ENCODE results near the gene IQGAP2.

Gene IQGAP2

GRCh38 chr5:76477571-76477970 lies 74.5 kb downstream of the IQGAP2 start:
- DNase-seq (ENCODE audit: low read depth): no peak

- no peak for DNase-seq (ENCODE audit: low read depth)
These were observed 76.2 kb downstream of the IQGAP2 start for GRCh38 chr5:76479281-76479680.

DNA sequence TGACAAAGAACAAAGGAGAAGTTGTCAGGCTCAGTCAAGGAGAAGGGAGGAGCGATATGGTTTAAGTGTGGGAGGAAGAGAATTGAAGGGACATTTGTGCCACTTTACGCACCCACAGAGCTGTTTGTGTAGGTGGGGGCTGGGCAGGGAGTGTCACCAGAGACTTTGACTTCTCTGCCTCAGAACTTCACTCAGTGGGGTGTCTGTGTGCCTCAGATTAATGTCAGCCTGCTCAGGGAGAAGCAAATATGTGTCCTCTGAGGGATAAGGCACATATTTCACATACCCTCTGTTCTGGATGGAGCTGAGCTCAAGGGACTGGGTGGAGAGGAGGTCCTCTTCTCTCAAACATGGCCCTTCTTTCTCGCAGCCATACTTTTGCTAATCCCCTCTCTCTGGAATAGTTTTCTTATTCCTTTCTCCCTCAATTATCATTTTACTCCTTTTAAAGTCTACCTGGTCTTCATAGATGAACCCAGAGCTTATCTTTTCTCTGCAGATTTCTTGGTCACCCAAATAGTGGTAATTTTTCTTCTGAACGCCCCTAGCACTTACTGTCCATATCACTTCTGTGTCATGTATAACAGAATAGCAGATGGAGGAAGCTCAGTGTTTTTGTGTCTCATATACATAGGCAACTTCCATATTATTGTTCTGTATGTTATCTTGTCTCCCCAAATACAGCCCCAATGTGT lies 77.0 kb downstream of the IQGAP2 start:
- no peak for DNase-seq (ENCODE audit: low read depth)

GRCh38 chr5:76482984-76483383 lies 79.9 kb downstream of the IQGAP2 start:
- DNase-seq (ENCODE audit: low read depth): no peak

- DNase-seq (ENCODE audit: low read depth): no peak
These were observed 80.3 kb downstream of the IQGAP2 start for GRCh38 chr5:76483433-76483832.

- no peak for DNase-seq (ENCODE audit: low read depth)
These were observed 80.8 kb downstream of the IQGAP2 start for GRCh38 chr5:76483881-76484280.

DNA sequence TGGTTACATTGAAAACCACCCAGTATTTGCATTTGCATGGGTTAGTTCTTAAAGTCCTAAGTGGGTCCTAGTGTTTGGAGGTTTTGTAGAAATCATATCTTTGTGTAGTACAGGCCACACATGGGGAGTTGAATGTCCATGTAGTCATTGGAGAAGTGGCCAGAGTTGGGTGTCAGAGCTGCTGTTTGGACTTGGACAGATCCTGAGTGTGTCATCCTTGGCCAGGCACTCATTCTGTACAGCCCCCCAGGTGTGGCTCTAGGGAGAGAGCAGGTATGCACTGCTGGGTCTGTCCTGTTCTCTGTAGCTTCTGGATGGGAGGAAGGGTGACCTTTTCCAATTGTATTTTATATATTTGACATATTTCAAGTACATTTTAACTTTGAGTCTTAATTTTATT lies 82.4 kb downstream of the IQGAP2 start:
- DNase-seq (ENCODE audit: low read depth): no peak

- DNase-seq (ENCODE audit: low read depth): no peak
These were observed 84.3 kb downstream of the IQGAP2 start for GRCh38 chr5:76487386-76487785.

DNA sequence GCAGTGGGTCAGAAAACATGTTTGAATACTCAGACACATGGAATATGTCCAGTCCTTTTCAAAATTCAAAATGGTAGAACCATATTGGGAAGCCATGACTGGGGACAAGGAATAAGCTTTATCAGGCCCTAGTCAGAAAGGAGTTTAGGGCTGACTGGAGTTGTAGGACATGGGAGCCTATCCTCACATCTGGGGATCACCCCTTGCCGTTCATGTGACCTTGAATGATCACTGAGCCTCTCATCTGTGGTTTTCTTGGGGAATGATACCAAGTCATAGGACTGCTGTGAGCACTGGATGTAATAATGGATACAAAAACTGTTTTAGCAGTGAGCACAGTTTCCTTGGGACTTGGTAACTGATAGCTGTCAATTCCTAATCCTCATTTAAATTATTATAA lies 84.7 kb downstream of the IQGAP2 start:
- DNase-seq (ENCODE audit: low read depth): no peak

- DNase-seq (ENCODE audit: low read depth): no peak
These were observed 85.9 kb downstream of the IQGAP2 start for GRCh38 chr5:76488969-76489368.

DNA sequence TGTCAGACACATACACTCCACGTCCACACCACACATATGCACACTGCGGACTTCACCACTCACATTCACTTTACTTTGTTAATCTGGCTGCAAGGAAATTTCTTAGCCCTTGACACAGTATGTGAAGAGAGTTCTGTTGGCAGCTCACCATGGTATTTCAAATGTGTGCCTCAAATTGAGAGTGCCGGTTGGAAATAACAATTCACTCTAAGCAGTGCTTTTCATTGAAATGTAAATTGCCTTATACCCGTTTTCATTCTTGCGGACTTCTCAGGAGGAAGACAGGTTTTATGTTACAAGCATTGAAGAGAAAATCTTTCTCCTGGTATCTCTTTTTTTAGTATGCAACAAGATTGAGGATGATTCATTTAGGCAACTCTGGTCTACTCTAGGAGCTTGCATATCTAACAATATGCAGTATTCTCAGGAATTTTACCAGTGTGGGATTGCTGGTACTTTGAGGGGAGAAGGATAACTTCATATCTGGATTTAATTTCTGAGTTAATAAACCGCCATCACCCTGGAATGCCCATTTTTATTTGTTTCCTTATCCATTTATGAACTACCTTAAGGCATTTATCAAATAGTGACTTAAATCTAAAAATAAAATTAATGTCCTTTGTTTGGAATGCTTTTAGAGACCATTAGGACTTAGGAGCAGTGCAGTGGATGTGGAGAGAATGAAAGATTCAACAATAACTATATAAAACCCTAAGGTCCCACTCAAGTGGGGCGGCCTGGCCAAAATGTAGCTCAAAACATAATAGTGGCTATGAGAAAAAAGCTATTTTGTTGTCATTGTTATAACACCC lies 87.0 kb downstream of the IQGAP2 start:
- DNase-seq (ENCODE audit: low read depth): no peak

GRCh38 chr5:76490960-76491359 lies 87.9 kb downstream of the IQGAP2 start:
- no peak for DNase-seq (ENCODE audit: low read depth)

- no peak for DNase-seq (ENCODE audit: low read depth)
These were observed 89.7 kb downstream of the IQGAP2 start for GRCh38 chr5:76492819-76493189.

GRCh38 chr5:76493190-76493837 lies 90.2 kb downstream of the IQGAP2 start:
- DNase-seq (ENCODE audit: low read depth): no peak

DNA sequence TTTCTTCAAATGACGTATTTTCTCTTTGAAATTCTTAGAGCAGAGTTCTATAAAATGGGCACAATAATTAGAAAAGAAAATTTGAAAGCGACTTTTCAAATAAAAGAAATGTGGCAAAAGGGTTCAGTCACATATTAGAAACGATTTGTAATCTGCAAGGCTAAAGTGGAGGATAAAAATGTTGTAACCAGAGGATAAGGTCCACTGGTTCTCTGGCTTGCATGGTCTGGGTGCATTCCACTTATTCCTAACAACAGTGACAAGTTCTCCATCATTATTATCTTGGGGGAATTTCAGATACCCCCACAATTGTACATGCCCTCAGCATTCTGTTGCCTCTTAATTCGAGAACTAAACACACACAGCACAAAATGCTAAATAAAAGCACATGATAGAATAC lies 91.1 kb downstream of the IQGAP2 start:
- no peak for DNase-seq (ENCODE audit: low read depth)

- DNase-seq (ENCODE audit: low read depth): no peak
These were observed 92.8 kb downstream of the IQGAP2 start for GRCh38 chr5:76495870-76496269.

GRCh38 chr5:76497065-76497460 lies 94.0 kb downstream of the IQGAP2 start:
- no peak for DNase-seq (ENCODE audit: low read depth)

DNA sequence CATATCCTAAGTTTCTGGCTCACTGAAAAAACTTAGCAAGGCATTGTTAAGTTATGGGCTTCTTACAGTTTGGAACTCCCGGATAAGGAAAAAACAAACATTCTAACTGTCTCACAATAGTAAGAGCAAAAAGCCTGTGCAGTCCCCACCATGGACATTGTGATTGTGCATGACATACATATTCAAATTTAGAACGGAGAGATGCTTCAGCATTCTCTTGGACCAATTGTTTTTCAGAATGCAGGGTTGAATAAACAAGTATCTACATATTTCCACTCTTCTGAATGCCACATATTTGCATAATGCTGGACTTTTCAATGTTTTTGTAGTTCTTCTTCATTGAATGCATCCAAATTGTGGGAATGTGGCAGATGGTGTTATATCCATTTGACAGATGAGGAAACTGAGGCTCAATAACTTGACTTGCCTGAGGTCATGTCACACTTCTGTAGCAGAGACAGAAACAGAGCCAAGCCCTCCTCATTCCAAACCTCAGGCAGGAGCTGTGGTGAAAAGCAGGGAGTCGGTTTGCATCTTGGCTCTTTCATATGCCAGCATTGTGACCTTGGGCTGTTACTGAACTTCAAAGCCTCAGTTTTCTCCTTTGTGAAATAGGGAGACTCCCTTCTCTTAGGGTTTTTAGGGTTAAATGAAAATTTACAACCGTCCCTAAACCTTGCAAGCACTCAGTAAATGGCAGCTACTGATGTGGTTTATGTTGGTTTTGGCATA lies 95.1 kb downstream of the IQGAP2 start:
- DNase-seq (ENCODE audit: low read depth): no peak

GRCh38 chr5:76499507-76500161 lies 96.5 kb downstream of the IQGAP2 start:
- DNase-seq (ENCODE audit: low read depth): no peak

GRCh38 chr5:76500633-76501393 lies 97.7 kb downstream of the IQGAP2 start:
- no peak for DNase-seq (ENCODE audit: low read depth)

DNA sequence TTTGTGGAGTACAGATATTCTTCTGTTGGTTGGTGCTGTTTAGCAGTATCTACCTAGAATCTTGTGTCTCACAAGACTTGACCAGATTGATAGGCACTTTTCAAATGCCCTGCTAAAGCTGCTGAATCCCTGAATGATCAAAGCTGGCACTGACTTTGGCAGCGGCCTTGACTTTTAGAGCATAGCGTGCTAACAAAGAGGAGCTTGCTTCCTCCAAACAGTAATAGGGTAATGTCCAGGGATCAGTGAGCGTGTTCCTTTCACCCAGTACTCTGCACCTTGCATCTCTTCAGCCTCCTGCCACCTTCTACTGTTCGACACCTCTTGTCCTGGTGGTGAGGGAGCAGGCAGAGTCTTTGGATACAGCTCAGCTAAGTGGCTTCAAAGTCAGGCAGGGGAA lies 100.8 kb downstream of the IQGAP2 start:
- DNase-seq (ENCODE audit: low read depth): no peak
